ENCODE data around the gene SLC6A18.

DNA sequence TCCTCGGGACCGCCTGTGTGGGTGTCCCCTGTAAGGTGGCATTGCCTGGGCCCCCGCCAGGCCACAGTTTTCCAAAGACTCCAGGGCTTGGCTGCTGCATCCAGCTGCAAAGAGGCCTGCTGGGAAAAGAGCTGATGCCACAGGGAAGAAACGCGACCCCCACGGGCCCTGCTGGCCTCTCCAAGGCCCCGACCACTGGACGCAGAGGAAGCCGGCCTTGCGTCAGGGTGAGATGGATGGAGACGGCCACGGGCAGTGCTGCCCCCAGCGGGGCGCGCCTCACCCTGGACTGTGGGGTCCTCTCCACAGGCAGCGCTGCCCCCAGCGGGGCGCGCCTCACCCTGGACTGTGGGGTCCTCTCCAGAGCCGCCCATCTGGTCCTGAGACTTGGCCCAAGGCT lies 45.1 kb upstream of the SLC6A18 start:
- TF ChIP-seq POLR2AphosphoS5 (IDR thresholded peaks at IDR 0.05; ENCODE audit: low read depth, low read length) (no peak), SIN3A (IDR thresholded peaks at IDR 0.05; ENCODE audit: borderline replicate concordance, insufficient read depth, low read length) (no peak), TAF1 (IDR thresholded peaks at IDR 0.05; ENCODE audit: borderline replicate concordance, insufficient read depth, low read length) (no peak), FOXP2 (optimal IDR thresholded peaks at IDR 0.05; ENCODE audit: borderline replicate concordance, extremely low read depth, extremely low read length, insufficient read depth) (no peak)
- TF ChIP-seq, protein P1, sequence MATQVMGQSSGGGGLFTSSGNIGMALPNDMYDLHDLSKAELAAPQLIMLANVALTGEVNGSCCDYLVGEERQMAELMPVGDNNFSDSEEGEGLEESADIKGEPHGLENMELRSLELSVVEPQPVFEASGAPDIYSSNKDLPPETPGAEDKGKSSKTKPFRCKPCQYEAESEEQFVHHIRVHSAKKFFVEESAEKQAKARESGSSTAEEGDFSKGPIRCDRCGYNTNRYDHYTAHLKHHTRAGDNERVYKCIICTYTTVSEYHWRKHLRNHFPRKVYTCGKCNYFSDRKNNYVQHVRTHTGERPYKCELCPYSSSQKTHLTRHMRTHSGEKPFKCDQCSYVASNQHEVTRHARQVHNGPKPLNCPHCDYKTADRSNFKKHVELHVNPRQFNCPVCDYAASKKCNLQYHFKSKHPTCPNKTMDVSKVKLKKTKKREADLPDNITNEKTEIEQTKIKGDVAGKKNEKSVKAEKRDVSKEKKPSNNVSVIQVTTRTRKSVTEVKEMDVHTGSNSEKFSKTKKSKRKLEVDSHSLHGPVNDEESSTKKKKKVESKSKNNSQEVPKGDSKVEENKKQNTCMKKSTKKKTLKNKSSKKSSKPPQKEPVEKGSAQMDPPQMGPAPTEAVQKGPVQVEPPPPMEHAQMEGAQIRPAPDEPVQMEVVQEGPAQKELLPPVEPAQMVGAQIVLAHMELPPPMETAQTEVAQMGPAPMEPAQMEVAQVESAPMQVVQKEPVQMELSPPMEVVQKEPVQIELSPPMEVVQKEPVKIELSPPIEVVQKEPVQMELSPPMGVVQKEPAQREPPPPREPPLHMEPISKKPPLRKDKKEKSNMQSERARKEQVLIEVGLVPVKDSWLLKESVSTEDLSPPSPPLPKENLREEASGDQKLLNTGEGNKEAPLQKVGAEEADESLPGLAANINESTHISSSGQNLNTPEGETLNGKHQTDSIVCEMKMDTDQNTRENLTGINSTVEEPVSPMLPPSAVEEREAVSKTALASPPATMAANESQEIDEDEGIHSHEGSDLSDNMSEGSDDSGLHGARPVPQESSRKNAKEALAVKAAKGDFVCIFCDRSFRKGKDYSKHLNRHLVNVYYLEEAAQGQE (IDR thresholded peaks at IDR 0.05; ENCODE audit: insufficient read depth in 1 of 2, low read depth in 2 of 2, low read length in 2 of 2): no peak

All from PFSK-1 (cell line).